HepG2 (cell line): ENCODE results near the gene CYP2J2. TPM values are rescaled to one million over a fixed set of nuclear protein-coding genes. Genes with fewer than 3 reads are reported as not detected.
A peak's percentile ranks its signal among the peaks of the same experiment; 100 is the strongest.

Experiments
- ATAC-seq: fragments of 200-7000 bp; cut with Tn5 transposase; 3 replicates; pipeline ENCODE4 v1.9.1; 2020; ENCODE audit warnings: mild to moderate bottlenecking, moderate library complexity
- BruUV-seq: library from RNA; stranded (reverse); fragments of 400-500 nt; replicated peaks from 2 replicates; lab custom pipeline; 2021; lab: Mats Ljungman, UMichigan
- CTCF ChIA-PET: fragments of 300-600 bp; formaldehyde crosslinking; extraction: SDS; loops from one replicate; lab custom pipeline; 2021; ENCODE audit warnings: low total read pairs, inconsistent platforms, low intra/inter-chr PET ratio; lab: Yijun Ruan, JAX
- POLR2A ChIA-PET: fragments of 350-600 bp; sonication (Branson Sonifier 250); formaldehyde crosslinking; loops from one replicate; lab custom pipeline; 2020; ENCODE audit warnings: antibody characterized with exemption, inconsistent platforms; lab: Yijun Ruan, JAX
- DNase-seq: peaks from one replicate; pipeline ENCODE4 v3.0.0-alpha.2; 2015; ENCODE audit warnings: low spot score
- FAIRE-seq: peaks from 3 replicates; lab custom pipeline; 2011; peaks lifted over from hg19 to GRCh38; lab: Jason Lieb, UNC
- H2AFZ ChIP-seq: one replicate; pipeline ENCODE4 v1.6.1; 2011; ENCODE audit warnings: low read length, inconsistent platforms
- H3K27ac ChIP-seq: fragments of 300-600 bp; 3 replicates; pipeline ENCODE4 v1.8.0; 2011; ENCODE audit warnings: mixed run types, mild to moderate bottlenecking, mixed read lengths, low read length, inconsistent platforms; ENCODE audit not compliant: insufficient read depth; ENCODE audit errors: extremely low read length
- H3K27me3 ChIP-seq, 2 experiments: fragments of 200-600 bp in 1 of 2; 2 replicates in 1 of 2; 3 replicates in 1 of 2; pipeline versions ENCODE4 v1.6.0 to v1.8.0; 2011; ENCODE audit warnings: low read length in 2 of 2, mild to moderate bottlenecking in 2 of 2, moderate library complexity in 2 of 2, inconsistent platforms in 1 of 2; ENCODE audit not compliant: insufficient read depth in 2 of 2, control insufficient read depth in 1 of 2
- H3K36me3 ChIP-seq, 2 experiments: fragments of 200-600 bp in 1 of 2; replicated peaks in 1 of 2; 2 replicates in 1 of 2; 3 replicates in 1 of 2; pipeline versions ENCODE4 v1.5.1 to v1.8.0; 2011; ENCODE audit warnings: low read length in 2 of 2, inconsistent platforms in 1 of 2; ENCODE audit not compliant: insufficient read depth in 2 of 2, control insufficient read depth in 1 of 2
- H3K4me1 ChIP-seq: 2 replicates; pipeline ENCODE4 v1.5.1; 2012; ENCODE audit warnings: low read length, inconsistent platforms; ENCODE audit not compliant: insufficient read depth
- H3K4me2 ChIP-seq: 2 replicates; pipeline ENCODE4 v1.6.0; 2011; ENCODE audit warnings: low read depth, low read length, inconsistent platforms
- H3K4me3 ChIP-seq, 3 experiments: fragments of 200-600 bp in 1 of 3; sonication (generic), shearing (Covaris generic) in 1 of 3; replicated peaks in 1 of 3; 2 replicates each; pipeline ENCODE4 v1.5.1; 2011 to 2016; ENCODE audit warnings: low read length in 3 of 3, inconsistent platforms in 2 of 3, low read depth in 2 of 3, mild to moderate bottlenecking in 2 of 3, control low read depth in 1 of 3, mixed read lengths in 1 of 3; ENCODE audit not compliant: insufficient read depth in 1 of 3
- H3K79me2 ChIP-seq: one replicate; pipeline ENCODE4 v1.6.1; 2011; ENCODE audit warnings: low read length, inconsistent platforms; ENCODE audit not compliant: insufficient read depth
- H3K9ac ChIP-seq: 2 replicates; pipeline ENCODE4 v1.6.0; 2011; ENCODE audit warnings: mild to moderate bottlenecking, low read depth, low read length, inconsistent platforms; ENCODE audit not compliant: insufficient read depth
- H3K9me3 ChIP-seq: 2 replicates; pipeline ENCODE4 v1.5.1; 2012; ENCODE audit warnings: mild to moderate bottlenecking, low read length
- H4K20me1 ChIP-seq: 2 replicates; pipeline ENCODE4 v1.6.0; 2011; ENCODE audit warnings: inconsistent platforms, mild to moderate bottlenecking, low read length, moderate library complexity; ENCODE audit not compliant: insufficient read depth
- ONECUT2 ChIP-seq: sonication (generic); formaldehyde crosslinking; IDR thresholded peaks from 2 replicates; pipeline ENCODE4 v1.4.0; 2020; ENCODE audit warnings: missing genetic modification reagents
- PHF8 ChIP-seq: sonication (generic); formaldehyde crosslinking; IDR thresholded peaks from 2 replicates; pipeline ENCODE4 v1.5.0; 2020; ENCODE audit warnings: missing genetic modification reagents
- RAD21 ChIP-seq: fragments of 450-650 bp; formaldehyde crosslinking; IDR thresholded peaks from 2 replicates; pipeline ENCODE4 v1.5.0; 2020; ENCODE audit warnings: mild to moderate bottlenecking
- SMC3 ChIP-seq: IDR thresholded peaks from 2 replicates; pipeline ENCODE4 v1.6.1; 2011; ENCODE audit warnings: low read length, improper control_type of control experiment
- STAG1 ChIP-seq: sonication (generic); formaldehyde crosslinking; IDR thresholded peaks from 2 replicates; pipeline ENCODE4 v1.4.0; 2020; ENCODE audit warnings: missing genetic modification reagents
- TEAD3 ChIP-seq: optimal IDR thresholded peaks from 2 replicates; pipeline ENCODE3; 2016; ENCODE audit warnings: borderline replicate concordance
- WGBS: methylation state at CpG from one replicate; pipeline ENCODE4 v1.1.6; 2017; ENCODE audit warnings: low lambda C conversion rate; 5-methylcytosine and 5-hydroxymethylcytosine counted together
- in situ Hi-C: cut with HindIII; loops from 2 replicates; pipeline ENCODE4 v1.10.0; 2017; ENCODE audit warnings: low pct_unique_long_range_greater_than_20kb; ENCODE audit not compliant: extremely low pct_ligation_motif_present
- intact Hi-C: fragments of 100-400 bp; cut with micrococcal nuclease; formaldehyde crosslinking; loops from one replicate; pipeline ENCODE4 v1.10.0; 2022; ENCODE audit not compliant: unreplicated experiment
- polyA plus RNA-seq, 8 experiments: library from polyadenylated mRNA; depleted of rRNA in 3 of 8; stranded (reverse) in 7 of 8; unstranded in 1 of 8; fragments of >200 nt; fragmentation: Illumina TruSeq in 4 of 8; extraction: Trizol in 4 of 8; gene quantifications; 2 replicates each; pipeline versions ENCODE4 v1.2.1 to v1.2.3, GENCODE V29; 2011 to 2016; ENCODE audit warnings: low read depth in 4 of 8, missing spikeins in 1 of 8, mixed read lengths in 1 of 8; ENCODE audit not compliant: insufficient read depth in 1 of 8
- total RNA-seq, 5 experiments: library from RNA; depleted of rRNA; stranded (reverse); fragments of >200 nt; fragmentation: Illumina TruSeq; extraction: Trizol; gene quantifications; 2 replicates each; pipeline ENCODE4 v1.2.3, GENCODE V29; 2016; ENCODE audit warnings: low read depth in 1 of 5
- TF ChIP-seq, protein P1 (sequence below): sonication (generic); formaldehyde crosslinking; IDR thresholded peaks from 2 replicates; pipeline ENCODE4 v1.9.0; 2021; ENCODE audit warnings: missing genetic modification reagents, mild to moderate bottlenecking, borderline replicate concordance
- TF ChIP-seq, protein P2 (sequence below): sonication (generic); formaldehyde crosslinking; IDR thresholded peaks from 2 replicates; pipeline ENCODE4 v1.5.0; 2020; ENCODE audit warnings: mild to moderate bottlenecking, missing genetic modification reagents, moderate library complexity

CYP2J2 gene
- total and polyA plus RNA-seq, 2 of the 13 experiments (the other 11 are each of a cell fraction or from before 2014, with no cell fraction given): 2.1 to 5.9 TPM

DNA sequence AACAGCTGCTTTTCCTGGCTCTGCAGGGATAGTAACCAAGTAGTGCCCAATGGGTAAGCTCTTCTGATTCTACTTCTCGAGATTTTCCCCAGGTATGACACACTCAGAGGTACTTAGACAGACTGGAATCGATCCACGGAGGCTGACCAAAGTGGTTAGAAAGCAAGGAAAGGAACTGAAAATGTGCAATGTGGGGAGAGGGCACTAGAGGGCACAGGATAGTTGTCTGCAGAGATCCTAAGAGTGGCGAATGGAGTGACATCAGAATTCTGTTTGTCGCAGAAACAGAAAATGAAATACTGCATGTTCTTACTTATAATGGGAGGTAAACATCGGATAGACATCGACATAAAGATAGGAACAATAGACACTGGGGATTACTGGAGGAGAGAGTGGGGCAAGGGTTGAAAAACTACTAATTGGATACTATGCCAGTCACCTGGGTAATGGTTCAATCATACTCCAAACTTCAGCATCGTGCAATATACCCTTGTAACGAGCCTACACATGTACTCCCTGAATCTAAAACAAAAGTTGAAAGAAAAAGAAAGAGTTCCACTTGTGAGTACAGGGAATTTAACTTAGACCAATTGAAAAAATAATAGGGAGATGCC is 23.3 kb downstream of the CYP2J2 start:
- ATAC-seq (peak; percentile 92), DNase-seq (peak; percentile 32), FAIRE-seq (peak; percentile 80)
- Histone ChIP-seq H3K4me2 (no peak overlapping the region), H3K9me3 (no peaks in the 10 kb centered on the region), H4K20me1 (no peaks in the 10 kb centered on the region), H3K4me3 (no peak overlapping the region), H3K4me1 (peaks cover 3% of the 10 kb centered on the region), H2AFZ (no peak overlapping the region), H3K9ac (no peak overlapping the region), H3K27me3 (no peaks in the 10 kb centered on the region), H3K79me2 (no peaks in the 10 kb centered on the region), H3K27ac (no peak overlapping the region), H3K36me3 (peaks cover 2 to 9% of the 10 kb centered on the region in 2 experiments; a peak in 3 of 5 replicates)
- intact Hi-C loops (loop anchor here (1.0 kb wide), 1 partner anchor 44 kb away; no protein-coding TSS in a partner anchor), in situ Hi-C loops (loop anchor here (5.0 kb wide), 1 partner anchor 44 kb away; no protein-coding TSS in a partner anchor)
- BruUV-seq: no TSS peak
- WGBS: 41% methylated on average over 9 of the region's 9 CpGs
- CTCF ChIA-PET: interaction anchor here (0.9 to 3.4 kb wide), 2 partner anchors 41 to 44 kb away, joined by 3 to 47 read pairs; no protein-coding TSS in a partner anchor
- POLR2A ChIA-PET: interaction anchor here (1.0 kb wide), 1 partner anchor 44 kb away, joined by 4 read pairs; no protein-coding TSS in a partner anchor
- TF ChIP-seq RAD21 (CRISPR knock-in tag): peak; percentile 79
- TF ChIP-seq, protein P1, sequence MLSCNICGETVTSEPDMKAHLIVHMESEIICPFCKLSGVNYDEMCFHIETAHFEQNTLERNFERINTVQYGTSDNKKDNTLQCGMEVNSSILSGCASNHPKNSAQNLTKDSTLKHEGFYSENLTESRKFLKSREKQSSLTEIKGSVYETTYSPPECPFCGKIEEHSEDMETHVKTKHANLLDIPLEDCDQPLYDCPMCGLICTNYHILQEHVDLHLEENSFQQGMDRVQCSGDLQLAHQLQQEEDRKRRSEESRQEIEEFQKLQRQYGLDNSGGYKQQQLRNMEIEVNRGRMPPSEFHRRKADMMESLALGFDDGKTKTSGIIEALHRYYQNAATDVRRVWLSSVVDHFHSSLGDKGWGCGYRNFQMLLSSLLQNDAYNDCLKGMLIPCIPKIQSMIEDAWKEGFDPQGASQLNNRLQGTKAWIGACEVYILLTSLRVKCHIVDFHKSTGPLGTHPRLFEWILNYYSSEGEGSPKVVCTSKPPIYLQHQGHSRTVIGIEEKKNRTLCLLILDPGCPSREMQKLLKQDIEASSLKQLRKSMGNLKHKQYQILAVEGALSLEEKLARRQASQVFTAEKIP (CRISPR knock-in tag): no peak
- TF ChIP-seq, protein P2, sequence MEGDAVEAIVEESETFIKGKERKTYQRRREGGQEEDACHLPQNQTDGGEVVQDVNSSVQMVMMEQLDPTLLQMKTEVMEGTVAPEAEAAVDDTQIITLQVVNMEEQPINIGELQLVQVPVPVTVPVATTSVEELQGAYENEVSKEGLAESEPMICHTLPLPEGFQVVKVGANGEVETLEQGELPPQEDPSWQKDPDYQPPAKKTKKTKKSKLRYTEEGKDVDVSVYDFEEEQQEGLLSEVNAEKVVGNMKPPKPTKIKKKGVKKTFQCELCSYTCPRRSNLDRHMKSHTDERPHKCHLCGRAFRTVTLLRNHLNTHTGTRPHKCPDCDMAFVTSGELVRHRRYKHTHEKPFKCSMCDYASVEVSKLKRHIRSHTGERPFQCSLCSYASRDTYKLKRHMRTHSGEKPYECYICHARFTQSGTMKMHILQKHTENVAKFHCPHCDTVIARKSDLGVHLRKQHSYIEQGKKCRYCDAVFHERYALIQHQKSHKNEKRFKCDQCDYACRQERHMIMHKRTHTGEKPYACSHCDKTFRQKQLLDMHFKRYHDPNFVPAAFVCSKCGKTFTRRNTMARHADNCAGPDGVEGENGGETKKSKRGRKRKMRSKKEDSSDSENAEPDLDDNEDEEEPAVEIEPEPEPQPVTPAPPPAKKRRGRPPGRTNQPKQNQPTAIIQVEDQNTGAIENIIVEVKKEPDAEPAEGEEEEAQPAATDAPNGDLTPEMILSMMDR (CRISPR knock-in tag): peak; percentile 76
- TF ChIP-seq PHF8 (CRISPR knock-in tag): no peak
- peak; percentile 53; the same call in 1 of the 2 replicates for TF ChIP-seq ONECUT2 (CRISPR knock-in tag)
- peak; percentile 82 for TF ChIP-seq STAG1 (CRISPR knock-in tag)
- peak; percentile 33 for TF ChIP-seq TEAD3 (CRISPR knock-in tag)
- peak; percentile 86 for TF ChIP-seq SMC3
